Measurements from ENCODE around the gene RBMS3. TPM values are rescaled to one million over a fixed set of nuclear protein-coding genes. Genes with fewer than 3 reads are reported as not detected.
A peak's percentile ranks its signal among the peaks of the same experiment; 100 is the strongest.

The RBMS3 gene
- total RNA-seq, 2 experiments from 2014 or later, result 1.0 TPM; not detected in 1

DNA sequence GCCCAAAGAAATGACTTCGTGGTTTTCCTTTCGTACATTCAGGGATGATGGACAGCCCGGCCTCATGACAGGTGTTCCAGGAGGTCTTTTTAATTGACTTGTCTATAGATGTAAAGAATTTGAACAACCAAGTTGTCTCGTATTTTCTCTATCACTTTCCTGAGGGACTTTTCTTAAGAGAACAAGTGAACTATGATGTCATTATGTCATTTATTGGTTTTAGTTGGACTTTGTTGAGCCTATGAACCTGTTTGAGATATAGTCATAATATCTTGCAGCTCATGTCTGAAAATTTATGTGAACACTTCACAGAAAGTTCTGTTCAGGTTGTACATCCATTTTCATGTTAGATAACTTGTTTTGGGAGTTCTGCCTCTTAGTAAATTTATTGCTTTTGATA is 89.2 kb downstream of the RBMS3 start:
- CTCF ChIA-PET (ENCODE audit: unreplicated experiment), result interaction anchor here (0.6 kb wide), 1 partner anchor 299 kb away, joined by 4 read pairs; no protein-coding TSS in a partner anchor
- no peak for DNase-seq (ENCODE audit: low spot score)
- peak overlapping the region; percentile 11; the same call in 1 of the 2 replicates for H2AFZ ChIP-seq (ENCODE audit: low read length)
- no peak overlapping the region for H3K4me3 ChIP-seq (ENCODE audit: low read depth, low read length, poor library complexity, severe bottlenecking)
- H3K27ac ChIP-seq (ENCODE audit: low read depth, low read length, poor library complexity, severe bottlenecking), result no peak overlapping the region
- H3K9me2 ChIP-seq (ENCODE audit: insufficient read depth, low read length), result no peaks in the 10 kb centered on the region
- BruUV-seq (replicated peaks), result no TSS peak
- TF ChIP-seq, protein P1, sequence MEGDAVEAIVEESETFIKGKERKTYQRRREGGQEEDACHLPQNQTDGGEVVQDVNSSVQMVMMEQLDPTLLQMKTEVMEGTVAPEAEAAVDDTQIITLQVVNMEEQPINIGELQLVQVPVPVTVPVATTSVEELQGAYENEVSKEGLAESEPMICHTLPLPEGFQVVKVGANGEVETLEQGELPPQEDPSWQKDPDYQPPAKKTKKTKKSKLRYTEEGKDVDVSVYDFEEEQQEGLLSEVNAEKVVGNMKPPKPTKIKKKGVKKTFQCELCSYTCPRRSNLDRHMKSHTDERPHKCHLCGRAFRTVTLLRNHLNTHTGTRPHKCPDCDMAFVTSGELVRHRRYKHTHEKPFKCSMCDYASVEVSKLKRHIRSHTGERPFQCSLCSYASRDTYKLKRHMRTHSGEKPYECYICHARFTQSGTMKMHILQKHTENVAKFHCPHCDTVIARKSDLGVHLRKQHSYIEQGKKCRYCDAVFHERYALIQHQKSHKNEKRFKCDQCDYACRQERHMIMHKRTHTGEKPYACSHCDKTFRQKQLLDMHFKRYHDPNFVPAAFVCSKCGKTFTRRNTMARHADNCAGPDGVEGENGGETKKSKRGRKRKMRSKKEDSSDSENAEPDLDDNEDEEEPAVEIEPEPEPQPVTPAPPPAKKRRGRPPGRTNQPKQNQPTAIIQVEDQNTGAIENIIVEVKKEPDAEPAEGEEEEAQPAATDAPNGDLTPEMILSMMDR (conservative IDR thresholded peaks at IDR 0.05; ENCODE audit: low read length), result no peak
- TF ChIP-seq EZH2phosphoT487 (IDR thresholded peaks at IDR 0.05; ENCODE audit: borderline replicate concordance, low read depth, low read length), result no peak
- H3K4me2 ChIP-seq (ENCODE audit: low read length), result no peak overlapping the region
- intact Hi-C loops (cut with micrococcal nuclease; ENCODE audit: unreplicated experiment), result no loop called here
- H4K20me1 ChIP-seq (ENCODE audit: insufficient read depth, low read length), result no peaks in the 10 kb centered on the region
- no peaks in the 10 kb centered on the region for H3K79me2 ChIP-seq (ENCODE audit: insufficient read depth, low read depth, low read length)
- POLR2A ChIA-PET, result interaction anchor here (0.5 to 1.2 kb wide), 4 partner anchors 10 to 140 kb away, joined by 3 to 5 read pairs (median 4); no protein-coding TSS in a partner anchor
- no peaks in the 10 kb centered on the region for H3K36me3 ChIP-seq (ENCODE audit: insufficient read depth, low read length)
- H3K4me1 ChIP-seq (ENCODE audit: insufficient read depth, low read length, poor library complexity, severe bottlenecking), result peaks cover 17% of the 10 kb centered on the region
- no peaks in the 10 kb centered on the region for H3K9me3 ChIP-seq (ENCODE audit: low read length)

DNA sequence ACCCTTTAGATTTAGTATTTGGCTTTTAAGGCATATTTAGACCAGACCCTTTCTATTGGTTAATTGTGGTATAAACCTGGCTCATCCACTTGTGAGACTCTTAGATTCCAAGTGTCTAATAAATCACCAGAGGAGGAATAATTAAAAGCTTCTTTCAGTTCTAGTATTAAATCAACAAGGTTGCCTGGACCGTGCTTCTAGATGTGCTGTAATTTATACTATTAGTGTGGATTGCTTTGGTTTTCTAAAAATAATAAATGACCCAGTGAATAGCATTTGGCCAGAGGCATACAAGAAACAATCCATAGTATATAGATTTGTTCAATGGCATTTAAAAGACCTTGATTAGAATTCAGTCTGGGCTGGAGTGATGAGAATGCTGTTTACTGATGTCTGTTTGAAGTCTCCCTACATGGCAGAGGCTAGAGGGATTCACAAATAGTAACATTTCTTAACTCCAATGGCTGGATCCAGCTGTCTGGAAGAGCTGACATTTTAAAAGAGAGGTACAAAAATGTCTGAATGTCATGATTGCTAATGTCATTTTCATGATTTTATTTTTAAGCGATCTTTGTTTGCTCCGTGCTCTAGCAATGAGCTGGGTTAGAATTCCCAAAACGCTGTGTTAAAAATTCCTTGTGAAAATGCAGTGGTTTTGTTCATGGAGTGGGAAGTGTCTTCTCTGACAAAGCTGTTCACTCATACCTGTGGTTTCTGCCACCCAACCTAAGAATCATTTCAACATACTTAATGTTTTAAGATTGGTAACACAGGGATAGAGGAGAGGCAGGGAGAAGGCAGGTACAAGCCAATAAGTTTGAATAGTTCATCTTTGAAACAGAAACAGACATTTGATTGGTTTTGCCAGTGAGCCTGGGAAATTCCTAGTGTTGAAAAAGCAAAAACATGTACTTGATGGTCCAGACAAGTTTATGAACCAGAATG is 89.9 kb downstream of the RBMS3 start:
- Histone ChIP-seq H3K36me3 (ENCODE audit: insufficient read depth, low read length) (no peaks in the 10 kb centered on the region), H3K4me3 (ENCODE audit: low read depth, low read length, poor library complexity, severe bottlenecking) (no peak overlapping the region), H4K20me1 (ENCODE audit: insufficient read depth, low read length) (no peaks in the 10 kb centered on the region), H3K4me1 (ENCODE audit: insufficient read depth, low read length, poor library complexity, severe bottlenecking) (peaks cover 10% of the 10 kb centered on the region), H3K9me2 (ENCODE audit: insufficient read depth, low read length) (no peaks in the 10 kb centered on the region), H3K79me2 (ENCODE audit: insufficient read depth, low read depth, low read length) (no peaks in the 10 kb centered on the region), H3K27ac (ENCODE audit: low read depth, low read length, poor library complexity, severe bottlenecking) (no peak overlapping the region), H3K9me3 (ENCODE audit: low read length) (no peaks in the 10 kb centered on the region), H2AFZ (ENCODE audit: low read length) (no peak overlapping the region), H3K4me2 (ENCODE audit: low read length) (no peak overlapping the region)
- ChIA-PET POLR2A (interaction anchor here (0.6 to 1.0 kb wide), 2 partner anchors 16 to 132 kb away, joined by 3 to 4 read pairs; no protein-coding TSS in a partner anchor), CTCF (ENCODE audit: unreplicated experiment) (no interaction called here)
- TF ChIP-seq EZH2phosphoT487 (IDR thresholded peaks at IDR 0.05; ENCODE audit: borderline replicate concordance, low read depth, low read length), result no peak
- TF ChIP-seq, protein P1 (conservative IDR thresholded peaks at IDR 0.05; ENCODE audit: low read length), result no peak
- intact Hi-C loops (cut with micrococcal nuclease; ENCODE audit: unreplicated experiment), result no loop called here
- BruUV-seq (replicated peaks), result no TSS peak
- DNase-seq (ENCODE audit: low spot score), result no peak

Data from OCI-LY7 (cell line).